Glutamatergic neuron (in vitro differentiated cells): ENCODE measurements around the gene ANGPTL4. TPM values are rescaled to one million over a fixed set of nuclear protein-coding genes. Genes with fewer than 3 reads are reported as not detected.
"Not testable (repeated sequence)": the region's sequence is repeated elsewhere in the genome, so short reads cannot be mapped to it uniquely, and the experiment has no call there.

ENCODE experiments used
- DNase-seq: peaks from one replicate; pipeline ENCODE4 v3.0.0; 2022
- H3K27ac Mint-ChIP-seq: one replicate; pipeline ENCODE4 v1.8.0; 2020; ENCODE audit warnings: mild to moderate bottlenecking, mixed read lengths, inconsistent platforms; ENCODE audit not compliant: unreplicated experiment
- H3K27me3 Mint-ChIP-seq: one replicate; pipeline ENCODE4 v1.8.0; 2020; ENCODE audit warnings: mild to moderate bottlenecking, moderate library complexity, mixed read lengths, inconsistent platforms; ENCODE audit not compliant: unreplicated experiment
- H3K36me3 Mint-ChIP-seq: one replicate; pipeline ENCODE4 v1.8.0; 2020; ENCODE audit warnings: mild to moderate bottlenecking, mixed read lengths, inconsistent platforms; ENCODE audit not compliant: unreplicated experiment
- H3K4me1 Mint-ChIP-seq: one replicate; pipeline ENCODE4 v1.8.0; 2020; ENCODE audit warnings: mild to moderate bottlenecking, low read depth, mixed read lengths, inconsistent platforms; ENCODE audit not compliant: unreplicated experiment
- H3K4me3 Mint-ChIP-seq: one replicate; pipeline ENCODE4 v1.8.0; 2020; ENCODE audit warnings: mild to moderate bottlenecking, mixed read lengths, inconsistent platforms; ENCODE audit not compliant: unreplicated experiment
- H3K9me3 Mint-ChIP-seq: one replicate; pipeline ENCODE4 v1.8.0; 2020; ENCODE audit warnings: mild to moderate bottlenecking, moderate library complexity, mixed read lengths, inconsistent platforms; ENCODE audit not compliant: unreplicated experiment
- CTCF ChIP-seq: fragments of 200-600 bp; sonication (generic); IDR thresholded peaks from one replicate; pipeline ENCODE4 v1.5.0; 2021; ENCODE audit not compliant: partially characterized antibody, unreplicated experiment
- total RNA-seq: library from RNA; stranded (reverse); fragmentation: NEBNext Ultra II Directional; extraction: Animal tissue kit (Norgen Biotek cat#: 25700); gene quantifications from one replicate; pipeline ENCODE4 v1.2.1, GENCODE V29; 2021; ENCODE audit not compliant: unreplicated experiment

The ANGPTL4 gene
- total RNA-seq, 1 donor from 2014 or later, result 0.51 TPM

- DNase-seq, result no peak
- no peak for TF ChIP-seq CTCF
- Mint-ChIP-seq H3K27me3 (peaks cover 4% of the 10 kb centered on the region), H3K9me3 (no peaks in the 10 kb centered on the region), H3K36me3 (no peaks in the 10 kb centered on the region), H3K4me1 (peaks cover 4% of the 10 kb centered on the region), H3K4me3 (no peak overlapping the region), H3K27ac (no peak overlapping the region)
Observed at GRCh38 chr19:8342316-8342683, 21.7 kb upstream of the ANGPTL4 start.

- peak; percentile 95 for DNase-seq
- Mint-ChIP-seq H3K36me3 (no peaks in the 10 kb centered on the region), H3K27ac (no peak within 1 kb of the TSS), H3K4me1 (peaks cover 6% of the 10 kb centered on the region), H3K4me3 (no peak within 1 kb of the TSS), H3K27me3 (peaks cover 3% of the 10 kb centered on the region), H3K9me3 (no peaks in the 10 kb centered on the region)
- no peak for TF ChIP-seq CTCF
Observed at GRCh38 chr19:8342684-8343482, 21.1 kb upstream of the ANGPTL4 start, which contains the start of gene KANK3. KANK3 (minus strand) TSS chr19:8343262; CDS start chr19:8337828, 5,434 bp downstream.

GRCh38 chr19:8343483-8343844 lies 20.5 kb upstream of the ANGPTL4 start:
- no peaks in the 10 kb centered on the region for H3K36me3 Mint-ChIP-seq
- H3K27me3 Mint-ChIP-seq, result peaks cover 3% of the 10 kb centered on the region
- no peak for TF ChIP-seq CTCF
- H3K4me1 Mint-ChIP-seq, result peaks cover 6% of the 10 kb centered on the region
- DNase-seq, result no peak
- H3K9me3 Mint-ChIP-seq, result no peaks in the 10 kb centered on the region
- no peak overlapping the region for H3K4me3 Mint-ChIP-seq
- no peak overlapping the region for H3K27ac Mint-ChIP-seq

- DNase-seq, H3K27ac Mint-ChIP-seq, H3K36me3 Mint-ChIP-seq, H3K4me3 Mint-ChIP-seq, H3K9me3 Mint-ChIP-seq, H3K27me3 Mint-ChIP-seq, H3K4me1 Mint-ChIP-seq: not testable (repeated sequence)
Observed at GRCh38 chr19:8349629-8350372, 14.2 kb upstream of the ANGPTL4 start.

GRCh38 chr19:8352134-8352827 lies 11.7 kb upstream of the ANGPTL4 start:
- Mint-ChIP-seq H3K4me3 (peak overlapping the region; percentile 30), H3K27me3 (peaks cover 7% of the 10 kb centered on the region), H3K9me3 (no peaks in the 10 kb centered on the region), H3K36me3 (no peaks in the 10 kb centered on the region), H3K4me1 (peaks cover 2% of the 10 kb centered on the region), H3K27ac (no peak overlapping the region)
- no peak for TF ChIP-seq CTCF
- no peak for DNase-seq

- DNase-seq, H3K36me3 Mint-ChIP-seq, H3K4me3 Mint-ChIP-seq, H3K9me3 Mint-ChIP-seq, H3K27ac Mint-ChIP-seq, H3K27me3 Mint-ChIP-seq, H3K4me1 Mint-ChIP-seq: not testable (repeated sequence)
Observed at GRCh38 chr19:8352845-8353244, 11.1 kb upstream of the ANGPTL4 start.
